ENCODE results near the gene SBNO1.

- TF ChIP-seq GATA3 (IDR thresholded peaks at IDR 0.05; ENCODE audit: low read depth, low read length) (no peak), GATA2 (IDR thresholded peaks at IDR 0.05; ENCODE audit: low read depth, low read length) (no peak)
These were observed 110.8 kb downstream of the SBNO1 start for GRCh38 chr12:123253641-123254459.

Measured in SH-SY5Y (cell line).